IMR-90 (cell line): ENCODE results near the gene STRIP1.

Experiments used
- CTCF ChIP-seq: conservative IDR thresholded peaks from 2 replicates; pipeline ENCODE4 v1.5.1; 2012; ENCODE audit warnings: mild to moderate bottlenecking, low read depth, low read length, improper control_type of control experiment
- POLR2A ChIP-seq: IDR thresholded peaks from 2 replicates; pipeline ENCODE4 v1.6.1; 2012; ENCODE audit warnings: mild to moderate bottlenecking, low read depth, low read length
- SMC3 ChIP-seq: fragments of 150-350 bp; IDR thresholded peaks from 2 replicates; pipeline ENCODE4 v1.6.1; 2016; ENCODE audit warnings: low read depth, mild to moderate bottlenecking, antibody characterized with exemption, low read length, moderate library complexity

GRCh38 chr1:110034040-110034450 is 379 bp upstream of the STRIP1 start:
- TF ChIP-seq POLR2A (no peak), CTCF (no peak), SMC3 (no peak)
